A673 (cell line): ENCODE measurements around the gene RNH1. TPM values are rescaled to one million over a fixed set of nuclear protein-coding genes. Genes with fewer than 3 reads are reported as not detected.

Experiments used
- BruUV-seq: library from RNA; stranded (reverse); fragments of 400-500 nt; replicated peaks from 2 replicates; lab custom pipeline; 2021; lab: Mats Ljungman, UMichigan
- CTCF ChIA-PET: fragments of 300-600 bp; sonication (Branson Sonifier 250); formaldehyde crosslinking; loops from one replicate; lab custom pipeline; 2022; ENCODE audit warnings: antibody characterized with exemption; lab: Charles Lee
- POLR2A ChIA-PET: fragments of 300-600 bp; sonication (Branson Sonifier 250); formaldehyde crosslinking; loops from one replicate; lab custom pipeline; 2022; ENCODE audit warnings: antibody characterized with exemption; ENCODE audit not compliant: low non-redundant PET; lab: Charles Lee
- DNase-seq: peaks from one replicate; pipeline ENCODE4 v3.0.0-alpha.2; 2015; ENCODE audit warnings: low spot score
- H3K27ac ChIP-seq: fragments of 200-600 bp; sonication (generic); 2 replicates; pipeline ENCODE4 v1.5.1; 2016; ENCODE audit warnings: mixed run types, low read depth, mild to moderate bottlenecking, mixed read lengths, antibody characterized with exemption, low read length; ENCODE audit not compliant: poor library complexity, severe bottlenecking
- H3K27me3 ChIP-seq: fragments of 200-600 bp; sonication (generic); replicated peaks from 2 replicates; pipeline ENCODE4 v1.6.1; 2017; ENCODE audit warnings: mixed run types, low read depth, mild to moderate bottlenecking, mixed read lengths, antibody characterized with exemption, low read length; ENCODE audit not compliant: insufficient read depth, poor library complexity
- H3K36me3 ChIP-seq: fragments of 200-600 bp; sonication (generic); 2 replicates; pipeline ENCODE4 v1.6.1; 2016; ENCODE audit warnings: mixed run types, mild to moderate bottlenecking, mixed read lengths, antibody characterized with exemption, low read length; ENCODE audit not compliant: insufficient read depth, poor library complexity, severe bottlenecking
- H3K4me1 ChIP-seq: fragments of 200-600 bp; sonication (generic); 2 replicates; pipeline ENCODE4 v1.6.1; 2017; ENCODE audit warnings: mixed run types, mild to moderate bottlenecking, mixed read lengths, antibody characterized with exemption, low read length; ENCODE audit not compliant: insufficient read depth, poor library complexity, severe bottlenecking
- H3K4me3 ChIP-seq: fragments of 200-600 bp; sonication (generic); 2 replicates; pipeline ENCODE4 v1.5.1; 2016; ENCODE audit warnings: low read depth, mixed run types, mild to moderate bottlenecking, mixed read lengths, low read length; ENCODE audit not compliant: poor library complexity, severe bottlenecking
- H3K9me3 ChIP-seq: fragments of 200-600 bp; sonication (generic); 2 replicates; pipeline ENCODE4 v1.6.1; 2016; ENCODE audit warnings: mixed run types, low read depth, mild to moderate bottlenecking, mixed read lengths, antibody characterized with exemption, low read length; ENCODE audit not compliant: poor library complexity, severe bottlenecking
- EZH2 ChIP-seq: fragments of 200-600 bp; sonication (generic); IDR thresholded peaks from 2 replicates; pipeline ENCODE4 v1.6.1; 2017; ENCODE audit warnings: borderline replicate concordance, low read depth, mild to moderate bottlenecking, mixed read lengths, antibody characterized with exemption, low read length; ENCODE audit not compliant: poor library complexity, severe bottlenecking
- intact Hi-C: fragments of 100-400 bp; cut with micrococcal nuclease; formaldehyde crosslinking; loops from one replicate; pipeline ENCODE4 v1.10.0; 2022; ENCODE audit not compliant: unreplicated experiment
- total RNA-seq: library from RNA; stranded (reverse); gene quantifications from 2 replicates; pipeline ENCODE4 v1.2.3, GENCODE V29; 2021
- TF ChIP-seq, protein P1 (sequence below): fragments of 300-800, 200-600 bp; sonication (generic); conservative IDR thresholded peaks from 2 replicates; pipeline ENCODE4 v1.5.1; 2017; ENCODE audit warnings: low read depth, mild to moderate bottlenecking, antibody characterized with exemption, low read length, moderate library complexity, mixed read lengths

Gene RNH1
- total RNA-seq, 1 experiment from 2014 or later = 95.4 TPM

DNA sequence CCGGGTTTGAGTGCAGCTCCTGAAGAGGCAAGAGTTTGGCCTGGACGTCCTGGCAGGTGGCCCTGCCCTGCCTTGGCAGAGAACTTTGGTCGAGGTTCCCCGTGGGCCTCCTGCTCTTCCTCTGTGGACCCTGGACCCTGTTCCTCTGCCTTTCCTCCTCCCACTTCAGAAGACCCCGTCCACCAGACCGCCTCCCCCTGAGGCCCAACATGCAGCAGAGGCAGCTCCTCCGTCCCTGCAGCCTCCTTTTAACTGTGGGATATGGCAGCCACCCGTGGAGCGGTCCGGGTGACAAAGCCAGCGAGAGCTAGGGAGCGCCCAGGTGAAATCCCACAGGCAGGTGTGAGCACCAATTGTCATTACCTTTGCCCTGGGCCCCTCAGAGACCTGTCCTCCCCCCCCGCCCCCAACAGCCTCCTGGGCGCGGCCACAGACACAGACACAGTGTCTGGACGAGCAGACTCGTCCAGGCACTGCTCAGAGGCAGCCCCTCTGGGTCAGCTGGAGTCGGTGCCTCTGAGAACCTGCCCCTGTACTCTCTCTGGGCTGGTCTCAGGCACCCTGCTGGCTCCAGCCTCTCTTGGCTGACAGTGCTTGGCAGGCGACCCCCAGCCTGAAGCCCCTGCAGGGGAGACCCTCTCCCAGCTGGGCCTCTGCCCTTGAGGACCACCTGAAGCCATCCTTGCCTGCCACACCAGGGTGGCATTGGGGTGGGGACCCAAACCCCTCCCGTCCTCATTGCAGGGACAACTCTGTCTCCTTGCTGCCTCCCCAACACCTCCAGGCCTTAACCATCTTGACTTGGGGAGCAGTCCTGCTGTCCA, 61.1 kb downstream of the RNH1 start:
- no peaks in the 10 kb centered on the region for H3K9me3 ChIP-seq
- H3K4me3 ChIP-seq = no peak overlapping the region
- no TSS peak for BruUV-seq
- H3K36me3 ChIP-seq = no peaks in the 10 kb centered on the region
- no peak for TF ChIP-seq EZH2
- TF ChIP-seq, protein P1, sequence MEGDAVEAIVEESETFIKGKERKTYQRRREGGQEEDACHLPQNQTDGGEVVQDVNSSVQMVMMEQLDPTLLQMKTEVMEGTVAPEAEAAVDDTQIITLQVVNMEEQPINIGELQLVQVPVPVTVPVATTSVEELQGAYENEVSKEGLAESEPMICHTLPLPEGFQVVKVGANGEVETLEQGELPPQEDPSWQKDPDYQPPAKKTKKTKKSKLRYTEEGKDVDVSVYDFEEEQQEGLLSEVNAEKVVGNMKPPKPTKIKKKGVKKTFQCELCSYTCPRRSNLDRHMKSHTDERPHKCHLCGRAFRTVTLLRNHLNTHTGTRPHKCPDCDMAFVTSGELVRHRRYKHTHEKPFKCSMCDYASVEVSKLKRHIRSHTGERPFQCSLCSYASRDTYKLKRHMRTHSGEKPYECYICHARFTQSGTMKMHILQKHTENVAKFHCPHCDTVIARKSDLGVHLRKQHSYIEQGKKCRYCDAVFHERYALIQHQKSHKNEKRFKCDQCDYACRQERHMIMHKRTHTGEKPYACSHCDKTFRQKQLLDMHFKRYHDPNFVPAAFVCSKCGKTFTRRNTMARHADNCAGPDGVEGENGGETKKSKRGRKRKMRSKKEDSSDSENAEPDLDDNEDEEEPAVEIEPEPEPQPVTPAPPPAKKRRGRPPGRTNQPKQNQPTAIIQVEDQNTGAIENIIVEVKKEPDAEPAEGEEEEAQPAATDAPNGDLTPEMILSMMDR = no peak
- CTCF ChIA-PET = no interaction called here
- H3K4me1 ChIP-seq = peaks cover 6% of the 10 kb centered on the region
- intact Hi-C loops = loop anchor here (10.0 kb wide), 1 partner anchor 241 kb away; the partner anchor contains the start of genes BET1L and RIC8A
- no peak overlapping the region for H3K27ac ChIP-seq
- POLR2A ChIA-PET = interaction anchor here (0.6 kb wide), 1 partner anchor 1649 kb away, joined by 3 read pairs; no protein-coding TSS in a partner anchor
- H3K27me3 ChIP-seq = no peaks in the 10 kb centered on the region
- DNase-seq = no peak

Other genes starting within 250 kb of the RNH1 start
- not detected in 2 replicates for gene NLRP6, start 228.8 kb downstream of the RNH1 start, total RNA-seq
- gene PGGHG, start 218.1 kb downstream of the RNH1 start, total RNA-seq = 5.4 and 8.6 TPM in 2 replicates
- gene IFITM5, start 207.7 kb downstream of the RNH1 start, total RNA-seq = not detected in 2 replicates
- 23.3 and 25.5 TPM in 2 replicates for gene IFITM2, start 199.4 kb downstream of the RNH1 start, total RNA-seq
- 24.4 and 34.1 TPM in 2 replicates for gene IFITM1, start 193.2 kb downstream of the RNH1 start, total RNA-seq
- gene IFITM3, start 186.4 kb downstream of the RNH1 start, total RNA-seq = 87.6 and 99.8 TPM in 2 replicates
- 19.0 and 28.9 TPM in 2 replicates for gene B4GALNT4, start 137.7 kb downstream of the RNH1 start, total RNA-seq
- not detected in 2 replicates for gene PKP3, start 113.0 kb downstream of the RNH1 start, total RNA-seq
- 16.6 and 17.6 TPM in 2 replicates for gene SIGIRR, start 92.2 kb downstream of the RNH1 start, total RNA-seq
- 0.26 TPM in 1 of 2 replicates, not detected in the other for gene ANO9, start 65.2 kb downstream of the RNH1 start, total RNA-seq
- 33.5 and 37.6 TPM in 2 replicates for gene PTDSS2, start 57.0 kb downstream of the RNH1 start, total RNA-seq
- gene HRAS, start 28.3 kb upstream of the RNH1 start, total RNA-seq = 82.8 and 90.2 TPM in 2 replicates
- 2.1 and 2.5 TPM in 2 replicates for gene LRRC56, start 30.3 kb upstream of the RNH1 start, total RNA-seq
- 1.1 and 1.7 TPM in 2 replicates for gene LMNTD2, start 53.5 kb upstream of the RNH1 start, total RNA-seq
- 4.6 and 6.2 TPM in 2 replicates for gene RASSF7, start 53.7 kb upstream of the RNH1 start, total RNA-seq
- 40.2 and 43.0 TPM in 2 replicates for gene PHRF1, start 69.2 kb upstream of the RNH1 start, total RNA-seq
- gene IRF7, start 108.7 kb upstream of the RNH1 start, total RNA-seq = 8.7 and 8.8 TPM in 2 replicates
- not detected in 2 replicates for gene CDHR5, start 117.7 kb upstream of the RNH1 start, total RNA-seq
- 1.1 TPM in 1 of 2 replicates, not detected in the other for gene SCT, start 119.9 kb upstream of the RNH1 start, total RNA-seq
- gene DRD4, start 130.0 kb upstream of the RNH1 start, total RNA-seq = 3.0 and 3.7 TPM in 2 replicates
- 56.3 and 56.7 TPM in 2 replicates for gene DEAF1, start 188.0 kb upstream of the RNH1 start, total RNA-seq
- 13.6 and 17.6 TPM in 2 replicates for gene TMEM80, start 188.6 kb upstream of the RNH1 start, total RNA-seq
- gene EPS8L2, start 199.0 kb upstream of the RNH1 start, total RNA-seq = 0.66 and 0.90 TPM in 2 replicates
- 173 and 175 TPM in 2 replicates for gene TALDO1, start 240.2 kb upstream of the RNH1 start, total RNA-seq